Upper lobe of left lung (tissue), 6 donors: ENCODE results near the gene FOXO3. TPM values are rescaled to one million over a fixed set of nuclear protein-coding genes. Genes with fewer than 3 reads are reported as not detected.

Experiments used
- ATAC-seq, 2 donors: fragments of 200-7000 bp; cut with Tn5 transposase; one replicate each; pipeline ENCODE4 v1.9.1; 2022; ENCODE audit warnings: mild to moderate bottlenecking in 2 of 2, moderate library complexity in 2 of 2; ENCODE audit not compliant: low FRiP score in 2 of 2
- DNase-seq, 2 donors: peaks; one replicate each; pipeline ENCODE4 v3.0.0-alpha.2; 2019 to 2020
- H3K27ac ChIP-seq, 4 donors: fragments of 200-600 bp; sonication (generic); one replicate each; pipeline ENCODE4 v1.5.1; 2016 to 2019
- H3K27me3 ChIP-seq, 4 donors: fragments of 200-600 bp; sonication (generic); one replicate each; pipeline ENCODE4 v1.5.1; 2017 to 2019
- H3K36me3 ChIP-seq, 4 donors: fragments of 200-600 bp; sonication (generic); one replicate each; pipeline ENCODE4 v1.5.1; 2016 to 2019
- H3K4me1 ChIP-seq, 4 donors: fragments of 200-600 bp; sonication (generic); one replicate each; pipeline ENCODE4 v1.5.1; 2018 to 2019
- H3K4me3 ChIP-seq, 4 donors: fragments of 200-600 bp; sonication (generic); one replicate each; pipeline ENCODE4 v1.5.1; 2017 to 2019; ENCODE audit warnings: mild to moderate bottlenecking in 2 of 4, moderate library complexity in 1 of 4
- H3K9me3 ChIP-seq, 4 donors: fragments of 200-600 bp; sonication (generic); one replicate each; pipeline ENCODE4 v1.5.1; 2018 to 2019
- CTCF ChIP-seq, 6 experiments: fragments of 450-650 bp in 4 of 6; fragments of 200-600 bp in 2 of 6; sonication (generic) in 2 of 6; IDR thresholded peaks; one replicate each; pipeline ENCODE4 v1.5.1; 2016 to 2019; ENCODE audit warnings: antibody characterized with exemption in 6 of 6
- EP300 ChIP-seq, 4 donors: sonication (generic); formaldehyde crosslinking; IDR thresholded peaks; one replicate each; pipeline ENCODE4 v1.5.1; 2017; ENCODE audit warnings: antibody characterized with exemption in 4 of 4, control low read depth in 2 of 4
- POLR2A ChIP-seq, 4 donors: fragments of 450-650 bp; IDR thresholded peaks; one replicate each; pipeline ENCODE4 v1.5.1; 2016 to 2017; ENCODE audit warnings: antibody characterized with exemption in 4 of 4, mild to moderate bottlenecking in 2 of 4
- POLR2AphosphoS5 ChIP-seq, 2 donors: sonication (generic); formaldehyde crosslinking; IDR thresholded peaks; one replicate each; pipeline ENCODE4 v1.5.1; 2017; ENCODE audit warnings: antibody characterized with exemption in 2 of 2
- WGBS, 2 donors: methylation state at CpG; one replicate each; pipeline ENCODE4 v1.1.5; 2017 to 2018; 5-methylcytosine and 5-hydroxymethylcytosine counted together
- total RNA-seq, 6 donors: library from RNA; depleted of rRNA in 4 of 6; stranded (reverse); fragments of >200 nt in 4 of 6; gene quantifications; one replicate each; pipeline versions ENCODE4 v1.1.0 to v1.2.1, GENCODE V29; 2016 to 2021
- donor health status: DM: no; HTN: no; CAD: no; lungs with moderate emphysema.
- donor health status: DM: no; HTN: yes; CAD: no; lungs with severe emphysema.

FOXO3 gene
- total RNA-seq, 6 donors from 2014 or later: 52.6 to 101 (median 71.9) TPM

- Histone ChIP-seq H3K4me1 (peaks cover 55 to 72% (median 71%) of the 10 kb centered on the region in 4 donors), H3K9me3 (no peaks in the 10 kb centered on the region), H3K27me3 (no peaks in the 10 kb centered on the region), H3K36me3 (no peaks in the 10 kb centered on the region), H3K27ac (no peak overlapping the region), H3K4me3 (no peak overlapping the region)
- WGBS, 2 donors: 65 to 70% methylated on average over 4 of the region's 4 CpGs
- DNase-seq (no peak), ATAC-seq (peak; percentile 10 to 41)
- no peak for TF ChIP-seq EP300 (IDR thresholded peaks at IDR 0.05)
- no peak for TF ChIP-seq CTCF (IDR thresholded peaks at IDR 0.05)
- no peak for TF ChIP-seq POLR2A (IDR thresholded peaks at IDR 0.05)
- TF ChIP-seq POLR2AphosphoS5 (IDR thresholded peaks at IDR 0.05): no peak
Observed at GRCh38 chr6:108630050-108630714, 69.5 kb downstream of the FOXO3 start.

DNA sequence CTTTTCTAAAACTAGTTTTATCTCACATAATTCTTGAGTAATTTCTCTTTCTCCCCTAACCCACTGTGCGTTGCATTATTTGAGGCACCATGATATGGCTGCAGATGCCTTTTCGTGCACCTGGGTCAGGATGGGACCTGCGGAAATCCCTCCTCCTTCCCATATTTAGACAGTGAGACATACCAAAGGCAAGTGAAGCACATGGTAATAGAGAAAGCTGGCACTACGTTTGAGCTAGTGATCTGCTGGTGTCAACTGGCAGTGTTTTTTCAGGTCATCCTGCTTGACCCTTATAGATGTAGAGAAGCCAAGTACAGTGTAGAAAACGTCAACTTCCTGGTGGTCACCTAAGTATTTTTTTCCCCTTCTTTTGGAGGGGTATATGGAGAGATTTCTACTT is 71.7 kb downstream of the FOXO3 start:
- no peaks in the 10 kb centered on the region for H3K9me3 ChIP-seq
- DNase-seq (no peak), ATAC-seq (no peak)
- TF ChIP-seq POLR2AphosphoS5 (IDR thresholded peaks at IDR 0.05) (no peak), POLR2A (IDR thresholded peaks at IDR 0.05) (no peak), EP300 (IDR thresholded peaks at IDR 0.05) (no peak), CTCF (IDR thresholded peaks at IDR 0.05) (no peak)
- H3K36me3 ChIP-seq: no peaks in the 10 kb centered on the region
- no peak overlapping the region for H3K27ac ChIP-seq
- no peak overlapping the region for H3K4me3 ChIP-seq
- WGBS, 2 donors: 58 to 64% methylated on average over 5 of the region's 5 CpGs
- peaks cover 58 to 81% (median 77%) of the 10 kb centered on the region in 4 donors for H3K4me1 ChIP-seq
- no peaks in the 10 kb centered on the region for H3K27me3 ChIP-seq

- H3K27me3 ChIP-seq: no peaks in the 10 kb centered on the region
- 78 to 91% methylated on average over 1 of the region's 1 CpG for WGBS, 2 donors
- H3K4me1 ChIP-seq: peaks cover 53 to 72% (median 67%) of the 10 kb centered on the region in 4 donors
- no peak for TF ChIP-seq POLR2A (IDR thresholded peaks at IDR 0.05)
- TF ChIP-seq CTCF (IDR thresholded peaks at IDR 0.05): no peak
- DNase-seq (no peak), ATAC-seq (no peak)
- no peak overlapping the region for H3K4me3 ChIP-seq
- no peaks in the 10 kb centered on the region for H3K36me3 ChIP-seq
- no peak overlapping the region for H3K27ac ChIP-seq
- H3K9me3 ChIP-seq: no peaks in the 10 kb centered on the region
Observed at GRCh38 chr6:108633436-108633835, 72.7 kb downstream of the FOXO3 start.

GRCh38 chr6:108635505-108636226 is 74.9 kb downstream of the FOXO3 start:
- H3K9me3 ChIP-seq: no peaks in the 10 kb centered on the region
- H3K36me3 ChIP-seq: no peaks in the 10 kb centered on the region
- H3K27ac ChIP-seq: peak overlapping the region in 3 of 4 donors; percentile 31 to 62 (median 54)
- TF ChIP-seq POLR2AphosphoS5 (IDR thresholded peaks at IDR 0.05): peak in 1 of 2 donors; percentile 30
- no peak for TF ChIP-seq CTCF (IDR thresholded peaks at IDR 0.05)
- TF ChIP-seq POLR2A (IDR thresholded peaks at IDR 0.05): no peak
- no peak for TF ChIP-seq EP300 (IDR thresholded peaks at IDR 0.05)
- DNase-seq (peak in 1 of 2 donors; percentile 90), ATAC-seq (peak; percentile 72 to 76)
- peaks cover 38 to 64% (median 54%) of the 10 kb centered on the region in 4 donors for H3K4me1 ChIP-seq
- no peaks in the 10 kb centered on the region for H3K27me3 ChIP-seq
- WGBS, 2 donors: 52 to 61% methylated on average over 6 of the region's 6 CpGs
- H3K4me3 ChIP-seq: no peak overlapping the region
